Measurements from ENCODE around the gene PPIL4. TPM values are rescaled to one million over a fixed set of nuclear protein-coding genes. Genes with fewer than 3 reads are reported as not detected.
A peak's percentile ranks its signal among the peaks of the same experiment; 100 is the strongest.

PPIL4 gene
- total and polyA plus RNA-seq, 2 of the 13 experiments (the other 11 are each of a cell fraction or from before 2014, with no cell fraction given): 5.5 to 46.0 TPM

- TF ChIP-seq MXD3 (CRISPR knock-in tag; IDR thresholded peaks at IDR 0.05) (no peak; the same call in 1 of the 2 replicates), ATF7-NPFF (CRISPR knock-in tag; IDR thresholded peaks at IDR 0.05; ENCODE audit: low read depth) (peak; percentile 67), MTF1 (CRISPR knock-in tag; IDR thresholded peaks at IDR 0.05) (no peak), ZNF576 (CRISPR knock-in tag; IDR thresholded peaks at IDR 0.05) (no peak), KDM1A (CRISPR knock-in tag; IDR thresholded peaks at IDR 0.05) (peak; percentile 22; the same call in 1 of the 2 replicates), ZNF441 (CRISPR knock-in tag; IDR thresholded peaks at IDR 0.05; ENCODE audit: borderline replicate concordance) (peak; percentile 80), ZC3H13 (CRISPR knock-in tag; IDR thresholded peaks at IDR 0.05) (0 out of 2 replicates have a peak, but pooled peaks have one; percentile 6), ZNF550 (CRISPR knock-in tag; IDR thresholded peaks at IDR 0.05; ENCODE audit: borderline replicate concordance) (0 out of 2 replicates have a peak, but pooled peaks have one; percentile 50), SNRNP70 (IDR thresholded peaks at IDR 0.05; ENCODE audit: low read depth, low read length) (no peak), MLXIP (CRISPR knock-in tag; IDR thresholded peaks at IDR 0.05; ENCODE audit: borderline replicate concordance) (no peak), XBP1 (CRISPR knock-in tag; IDR thresholded peaks at IDR 0.05) (no peak), SNAPC2 (CRISPR knock-in tag; IDR thresholded peaks at IDR 0.05) (0 out of 2 replicates have a peak, but pooled peaks have one; percentile 76), ZHX1 (CRISPR knock-in tag; IDR thresholded peaks at IDR 0.05; ENCODE audit: low read depth) (peak; percentile 53; the same call in 1 of the 2 replicates), SCMH1 (CRISPR knock-in tag; IDR thresholded peaks at IDR 0.05; ENCODE audit: borderline replicate concordance) (no peak), TEAD2 (CRISPR knock-in tag; IDR thresholded peaks at IDR 0.05) (no peak), ZNF615 (CRISPR knock-in tag; IDR thresholded peaks at IDR 0.05; ENCODE audit: borderline replicate concordance) (no peak), BRD4 (CRISPR knock-in tag; IDR thresholded peaks at IDR 0.05) (peak; percentile 56; the same call in 1 of the 2 replicates), ZNF331 (CRISPR knock-in tag; IDR thresholded peaks at IDR 0.05) (peak; percentile 27; the same call in 1 of the 2 replicates), ZFP41 (CRISPR knock-in tag; IDR thresholded peaks at IDR 0.05; ENCODE audit: borderline replicate concordance) (0 out of 2 replicates have a peak, but pooled peaks have one; percentile 49), ZNF652 (CRISPR knock-in tag; IDR thresholded peaks at IDR 0.05; ENCODE audit: borderline replicate concordance, low read depth) (0 out of 2 replicates have a peak, but pooled peaks have one; percentile 5), ZNF746 (CRISPR knock-in tag; IDR thresholded peaks at IDR 0.05) (peak; percentile 26; the same call in 1 of the 2 replicates), ZNF546 (CRISPR knock-in tag; conservative IDR thresholded peaks at IDR 0.05) (no peak), ISL2 (CRISPR knock-in tag; IDR thresholded peaks at IDR 0.05) (no peak; the same call in 1 of the 2 replicates), ZEB1 (IDR thresholded peaks at IDR 0.05; ENCODE audit: insufficient replicate concordance, low read depth) (no peak)
These were observed 20.8 kb upstream of the PPIL4 start (continued) for GRCh38 chr6:149566410-149567193.
